Ishikawa (cell line): Measurements from ENCODE around the gene NEK9.

ENCODE experiments used
- CEBPB ChIP-seq: IDR thresholded peaks from 2 replicates; pipeline ENCODE4 v1.6.1; 2012
- CREB1 ChIP-seq: IDR thresholded peaks from 2 replicates; pipeline ENCODE4 v1.6.1; 2012; ENCODE audit warnings: low read depth
- EGR1 ChIP-seq: IDR thresholded peaks from 2 replicates; pipeline ENCODE4 v1.6.1; 2012
- EP300 ChIP-seq: IDR thresholded peaks from 2 replicates; pipeline ENCODE4 v1.6.1; 2012; ENCODE audit warnings: borderline replicate concordance
- FOXM1 ChIP-seq: IDR thresholded peaks from 2 replicates; pipeline ENCODE4 v1.6.1; 2012; ENCODE audit warnings: low read depth, borderline replicate concordance
- NFIC ChIP-seq: IDR thresholded peaks from 2 replicates; pipeline ENCODE4 v1.6.1; 2012
- RAD21 ChIP-seq: IDR thresholded peaks from 2 replicates; pipeline ENCODE4 v1.6.1; 2012; ENCODE audit warnings: low read depth
- TAF1 ChIP-seq: IDR thresholded peaks from 2 replicates; pipeline ENCODE4 v1.6.1; 2012; ENCODE audit warnings: low read depth, mild to moderate bottlenecking
- TCF12 ChIP-seq: IDR thresholded peaks from 2 replicates; pipeline ENCODE4 v1.6.1; 2012; ENCODE audit warnings: low read depth
- TEAD4 ChIP-seq: IDR thresholded peaks from 2 replicates; pipeline ENCODE4 v1.6.1; 2012
- YY1 ChIP-seq: IDR thresholded peaks from 2 replicates; pipeline ENCODE4 v1.6.1; 2012; ENCODE audit warnings: low read depth
- ZBTB7A ChIP-seq: IDR thresholded peaks from 2 replicates; pipeline ENCODE4 v1.6.1; 2012; ENCODE audit warnings: low read depth
- TF ChIP-seq, protein P1 (sequence below): IDR thresholded peaks from 2 replicates; pipeline ENCODE4 v1.6.1; 2012
- TF ChIP-seq, protein P2 (sequence below): IDR thresholded peaks from 2 replicates; pipeline ENCODE4 v1.6.1; 2012
- TF ChIP-seq, protein P3 (sequence below): IDR thresholded peaks from 2 replicates; pipeline ENCODE4 v1.6.1; 2012; ENCODE audit warnings: low read depth, mild to moderate bottlenecking

The NEK9 gene

DNA sequence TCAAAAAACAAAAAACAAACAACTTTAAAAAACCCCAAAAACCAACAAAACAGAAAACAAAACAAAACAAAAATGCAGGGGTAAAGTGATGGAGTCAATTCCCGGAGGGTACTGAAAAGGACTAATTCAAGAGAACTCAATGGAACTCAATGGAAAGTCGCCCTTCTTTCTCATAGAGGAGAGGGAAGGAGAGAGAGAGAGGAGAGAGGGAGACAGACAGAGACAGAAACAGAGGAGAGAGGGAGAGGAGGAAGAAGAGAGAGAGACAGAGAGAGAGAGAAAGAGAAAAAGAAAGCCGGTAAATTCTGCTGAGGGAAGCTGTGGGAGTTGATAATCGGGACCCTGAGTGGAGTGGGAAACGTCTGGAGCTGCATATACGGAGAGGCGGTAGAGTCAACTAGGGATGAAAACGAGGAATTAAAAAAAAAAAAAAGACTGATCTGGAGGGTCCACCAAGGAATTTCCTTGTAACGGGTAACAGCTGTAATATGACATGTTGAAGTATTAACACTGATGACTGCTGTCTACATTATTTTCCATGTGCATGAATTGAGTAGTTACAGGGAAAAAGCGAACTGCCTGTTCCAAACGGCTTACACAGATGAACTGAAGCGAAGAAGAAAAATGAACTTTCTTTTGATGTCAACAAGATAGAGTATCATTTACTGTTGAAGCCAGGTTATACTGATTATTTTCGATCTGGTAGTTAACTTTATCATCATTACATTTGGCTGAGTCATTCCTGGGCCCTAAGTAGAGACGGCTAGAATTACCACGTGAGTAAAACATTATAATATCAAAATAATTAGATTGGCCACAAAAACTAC lies 58.3 kb downstream of the NEK9 start:
- TF ChIP-seq, protein P1, sequence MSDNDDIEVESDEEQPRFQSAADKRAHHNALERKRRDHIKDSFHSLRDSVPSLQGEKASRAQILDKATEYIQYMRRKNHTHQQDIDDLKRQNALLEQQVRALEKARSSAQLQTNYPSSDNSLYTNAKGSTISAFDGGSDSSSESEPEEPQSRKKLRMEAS = no peak
- no peak for TF ChIP-seq FOXM1
- no peak for TF ChIP-seq RAD21
- no peak for TF ChIP-seq NFIC
- TF ChIP-seq CREB1 = no peak
- TF ChIP-seq TCF12 = no peak
- TF ChIP-seq, protein P2, sequence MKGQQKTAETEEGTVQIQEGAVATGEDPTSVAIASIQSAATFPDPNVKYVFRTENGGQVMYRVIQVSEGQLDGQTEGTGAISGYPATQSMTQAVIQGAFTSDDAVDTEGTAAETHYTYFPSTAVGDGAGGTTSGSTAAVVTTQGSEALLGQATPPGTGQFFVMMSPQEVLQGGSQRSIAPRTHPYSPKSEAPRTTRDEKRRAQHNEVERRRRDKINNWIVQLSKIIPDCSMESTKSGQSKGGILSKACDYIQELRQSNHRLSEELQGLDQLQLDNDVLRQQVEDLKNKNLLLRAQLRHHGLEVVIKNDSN = no peak
- TF ChIP-seq, protein P3, sequence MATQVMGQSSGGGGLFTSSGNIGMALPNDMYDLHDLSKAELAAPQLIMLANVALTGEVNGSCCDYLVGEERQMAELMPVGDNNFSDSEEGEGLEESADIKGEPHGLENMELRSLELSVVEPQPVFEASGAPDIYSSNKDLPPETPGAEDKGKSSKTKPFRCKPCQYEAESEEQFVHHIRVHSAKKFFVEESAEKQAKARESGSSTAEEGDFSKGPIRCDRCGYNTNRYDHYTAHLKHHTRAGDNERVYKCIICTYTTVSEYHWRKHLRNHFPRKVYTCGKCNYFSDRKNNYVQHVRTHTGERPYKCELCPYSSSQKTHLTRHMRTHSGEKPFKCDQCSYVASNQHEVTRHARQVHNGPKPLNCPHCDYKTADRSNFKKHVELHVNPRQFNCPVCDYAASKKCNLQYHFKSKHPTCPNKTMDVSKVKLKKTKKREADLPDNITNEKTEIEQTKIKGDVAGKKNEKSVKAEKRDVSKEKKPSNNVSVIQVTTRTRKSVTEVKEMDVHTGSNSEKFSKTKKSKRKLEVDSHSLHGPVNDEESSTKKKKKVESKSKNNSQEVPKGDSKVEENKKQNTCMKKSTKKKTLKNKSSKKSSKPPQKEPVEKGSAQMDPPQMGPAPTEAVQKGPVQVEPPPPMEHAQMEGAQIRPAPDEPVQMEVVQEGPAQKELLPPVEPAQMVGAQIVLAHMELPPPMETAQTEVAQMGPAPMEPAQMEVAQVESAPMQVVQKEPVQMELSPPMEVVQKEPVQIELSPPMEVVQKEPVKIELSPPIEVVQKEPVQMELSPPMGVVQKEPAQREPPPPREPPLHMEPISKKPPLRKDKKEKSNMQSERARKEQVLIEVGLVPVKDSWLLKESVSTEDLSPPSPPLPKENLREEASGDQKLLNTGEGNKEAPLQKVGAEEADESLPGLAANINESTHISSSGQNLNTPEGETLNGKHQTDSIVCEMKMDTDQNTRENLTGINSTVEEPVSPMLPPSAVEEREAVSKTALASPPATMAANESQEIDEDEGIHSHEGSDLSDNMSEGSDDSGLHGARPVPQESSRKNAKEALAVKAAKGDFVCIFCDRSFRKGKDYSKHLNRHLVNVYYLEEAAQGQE = no peak

DNA sequence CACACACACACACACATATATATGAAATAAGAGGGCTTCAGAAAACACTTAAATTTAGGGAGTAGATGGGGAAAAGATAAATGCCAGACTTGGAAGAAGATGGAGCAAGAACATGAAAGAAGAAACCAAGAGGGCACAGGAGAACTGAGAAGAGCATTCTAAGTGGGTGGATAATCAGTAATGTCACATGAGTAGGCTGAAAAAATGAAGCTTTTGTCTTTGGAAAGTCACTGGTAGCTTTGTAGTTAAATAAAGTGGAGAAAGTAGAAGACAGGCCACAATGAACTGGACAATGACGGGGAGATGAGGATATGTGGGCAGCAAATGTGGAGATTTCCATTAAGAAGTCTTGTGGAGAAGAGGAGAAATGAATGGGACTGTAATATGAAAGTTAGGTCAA lies 59.6 kb downstream of the NEK9 start:
- TF ChIP-seq, protein P2 = no peak
- TF ChIP-seq TEAD4 = no peak
- TF ChIP-seq, protein P3 = no peak
- no peak for TF ChIP-seq YY1
- no peak for TF ChIP-seq TAF1

DNA sequence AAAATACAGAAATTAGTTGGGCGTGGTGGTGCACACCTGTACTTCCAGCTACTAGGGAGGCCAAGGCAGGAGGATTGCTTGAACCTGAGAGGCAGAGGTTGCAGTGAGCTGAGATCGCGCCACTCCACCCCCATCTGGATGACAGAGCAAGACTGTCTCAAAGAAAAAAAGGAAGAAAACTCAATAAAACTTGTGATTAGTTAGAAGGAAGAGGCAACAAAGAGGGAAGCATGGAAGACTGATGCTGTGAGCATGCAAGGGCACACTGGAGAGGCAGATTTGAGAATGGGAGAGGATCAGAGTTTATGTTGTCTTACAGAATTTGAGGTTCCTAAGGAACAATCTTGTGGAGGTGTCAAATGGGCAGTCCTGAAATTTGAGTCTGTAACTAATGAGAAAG lies 60.2 kb downstream of the NEK9 start:
- no peak for TF ChIP-seq EGR1
- TF ChIP-seq, protein P1 = no peak
- no peak for TF ChIP-seq FOXM1
- no peak for TF ChIP-seq YY1
- TF ChIP-seq EP300 = no peak
- TF ChIP-seq, protein P3 = no peak
- TF ChIP-seq ZBTB7A = no peak
- TF ChIP-seq CREB1 = no peak
- TF ChIP-seq TCF12 = no peak
- TF ChIP-seq TAF1 = no peak
- TF ChIP-seq, protein P2 = no peak
- TF ChIP-seq TEAD4 = no peak
- TF ChIP-seq RAD21 = no peak
- TF ChIP-seq CEBPB = no peak
- TF ChIP-seq NFIC = no peak

DNA sequence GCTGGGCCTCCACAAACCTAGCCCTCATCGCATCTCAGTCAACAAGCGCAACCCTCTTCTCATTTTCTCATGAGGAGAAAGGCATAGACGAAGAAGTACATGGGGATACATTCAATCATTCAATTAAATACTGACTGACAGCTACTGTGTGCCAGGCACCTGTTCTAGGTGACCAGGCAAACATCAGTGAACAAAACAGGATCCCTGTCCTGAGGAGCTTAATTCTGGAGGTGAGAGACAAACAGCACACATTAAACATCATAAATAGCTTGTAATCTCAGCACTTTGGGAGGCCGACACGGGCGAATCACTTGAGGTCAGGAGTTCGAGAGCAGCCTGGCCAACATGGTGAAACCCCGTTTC lies 62.7 kb downstream of the NEK9 start:
- TF ChIP-seq TEAD4 = no peak
- no peak for TF ChIP-seq ZBTB7A
